ENCODE results near the gene POLN. TPM values are rescaled to one million over a fixed set of nuclear protein-coding genes. Genes with fewer than 3 reads are reported as not detected.
A peak's percentile ranks its signal among the peaks of the same experiment; 100 is the strongest.

POLN gene
- total and polyA plus RNA-seq, 2 experiments from 2014 or later: 1.8 to 4.0 TPM

DNA sequence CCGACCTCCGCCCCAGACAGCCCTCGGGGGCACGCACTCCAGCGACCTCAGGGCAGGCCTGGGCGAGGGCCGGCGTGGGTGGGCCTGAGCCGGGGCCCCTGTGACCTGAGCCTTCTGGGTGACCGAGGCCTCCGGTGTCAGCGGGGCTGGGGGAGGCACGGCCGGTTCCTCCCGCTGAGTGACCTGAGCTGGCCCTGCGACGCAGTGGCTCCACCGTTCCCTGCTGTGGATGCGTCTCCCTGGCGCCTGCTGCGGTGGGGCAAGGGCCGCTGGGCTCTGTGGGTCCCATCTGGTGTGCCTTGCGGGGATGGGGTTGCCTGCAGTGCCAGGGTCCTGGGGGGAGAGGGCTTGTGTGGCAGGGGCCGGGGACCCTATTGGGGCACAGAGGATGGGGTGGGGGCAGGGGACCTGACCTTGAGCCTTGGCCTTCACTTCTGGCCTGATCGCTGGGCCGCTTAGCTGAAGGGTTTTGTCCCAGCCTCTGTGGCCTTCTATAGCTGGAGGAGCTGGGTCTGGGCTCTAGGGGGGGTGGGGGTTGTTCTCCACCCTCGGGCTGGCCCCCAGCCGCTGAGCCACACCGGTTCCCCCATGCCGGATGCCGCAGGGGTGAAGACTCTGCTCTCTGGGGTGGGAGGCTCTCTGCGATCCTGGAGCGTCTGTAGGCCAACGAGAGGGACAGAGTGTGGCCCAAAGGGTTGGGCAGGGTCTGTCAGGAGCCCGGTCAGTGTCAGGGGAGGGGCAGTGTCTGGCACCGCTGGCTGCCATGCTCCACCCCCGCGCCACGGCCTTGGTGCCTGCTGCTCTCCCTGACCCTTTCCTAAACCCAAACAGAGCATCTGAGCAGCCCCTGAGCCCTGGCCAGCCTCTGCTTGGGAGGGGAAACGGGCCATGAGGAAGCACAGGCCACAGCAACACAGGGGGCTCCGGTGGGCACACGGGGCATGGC lies 180.5 kb downstream of the POLN start:
- no peaks in the 10 kb centered on the region for H3K9me2 ChIP-seq (ENCODE audit: insufficient read depth)
- no peak overlapping the region for H3K27ac ChIP-seq (ENCODE audit: low read depth)
- 0 out of 2 replicates have a peak, but pooled peaks cover 6% of the 10 kb centered on the region for H3F3A ChIP-seq (replicated peaks; ENCODE audit: low read depth)
- H3K4me1 Mint-ChIP-seq: peaks cover 4% of the 10 kb centered on the region; the same call in 2 of the 3 replicates
- H3K36me3 Mint-ChIP-seq (ENCODE audit: low read depth): peaks cover 3% of the 10 kb centered on the region; the same call in 1 of the 3 replicates
- H3K4me3 Mint-ChIP-seq: peak overlapping the region; percentile 43; the same call in 2 of the 3 replicates
- H3K9me3 Mint-ChIP-seq: no peaks in the 10 kb centered on the region
- H2AFZ ChIP-seq: no peak overlapping the region
- no peaks in the 10 kb centered on the region; the same call in 1 of the 2 replicates for H3K4me1 ChIP-seq (ENCODE audit: insufficient read depth)
- peak overlapping the region; percentile 78 for H3K4me2 ChIP-seq
- no peaks in the 10 kb centered on the region for H3K79me2 ChIP-seq (replicated peaks; ENCODE audit: insufficient read depth)
- peak overlapping the region; percentile 54 for H3K4me3 ChIP-seq
- TF ChIP-seq JUNB (IDR thresholded peaks at IDR 0.05; ENCODE audit: unreplicated experiment) (no peak), ZNF462 (CRISPR knock-in tag; IDR thresholded peaks at IDR 0.05) (no peak), POLR2AphosphoS5 (IDR thresholded peaks at IDR 0.05; ENCODE audit: low read depth) (no peak), EZH2phosphoT487 (IDR thresholded peaks at IDR 0.05; ENCODE audit: unreplicated experiment) (no peak), STAT1 (IDR thresholded peaks at IDR 0.05; ENCODE audit: unreplicated experiment) (no peak), NANOG (IDR thresholded peaks at IDR 0.05; ENCODE audit: borderline replicate concordance) (no peak), CTCF (conservative IDR thresholded peaks at IDR 0.05; ENCODE audit: low read depth in 2 of 2) (no peak), ZNF331 (CRISPR knock-in tag; IDR thresholded peaks at IDR 0.05; ENCODE audit: low read depth) (no peak), REST (IDR thresholded peaks at IDR 0.05; ENCODE audit: unreplicated experiment) (no peak), CREB1 (CRISPR knock-in tag; IDR thresholded peaks at IDR 0.05; ENCODE audit: low read depth) (no peak), EZH2 (IDR thresholded peaks at IDR 0.05; ENCODE audit: low read depth, unreplicated experiment) (no peak), ZNF114 (CRISPR knock-in tag; IDR thresholded peaks at IDR 0.05) (no peak)
- TF ChIP-seq, protein P1, sequence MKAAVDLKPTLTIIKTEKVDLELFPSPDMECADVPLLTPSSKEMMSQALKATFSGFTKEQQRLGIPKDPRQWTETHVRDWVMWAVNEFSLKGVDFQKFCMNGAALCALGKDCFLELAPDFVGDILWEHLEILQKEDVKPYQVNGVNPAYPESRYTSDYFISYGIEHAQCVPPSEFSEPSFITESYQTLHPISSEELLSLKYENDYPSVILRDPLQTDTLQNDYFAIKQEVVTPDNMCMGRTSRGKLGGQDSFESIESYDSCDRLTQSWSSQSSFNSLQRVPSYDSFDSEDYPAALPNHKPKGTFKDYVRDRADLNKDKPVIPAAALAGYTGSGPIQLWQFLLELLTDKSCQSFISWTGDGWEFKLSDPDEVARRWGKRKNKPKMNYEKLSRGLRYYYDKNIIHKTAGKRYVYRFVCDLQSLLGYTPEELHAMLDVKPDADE (IDR thresholded peaks at IDR 0.05): no peak
- ATAC-seq (peak; percentile 7), DNase-seq (ENCODE audit: low spot score) (no peak)
- peaks cover 47% of the 10 kb centered on the region for H3K27me3 ChIP-seq (ENCODE audit: insufficient read depth)
- H4K20me1 ChIP-seq (replicated peaks; ENCODE audit: insufficient read depth): no peaks in the 10 kb centered on the region; the same call in 1 of the 2 replicates
- H3K36me3 ChIP-seq (ENCODE audit: insufficient read depth): no peaks in the 10 kb centered on the region
- H3K27ac Mint-ChIP-seq: no peak overlapping the region
- peaks cover 37% of the 10 kb centered on the region for H3K27me3 Mint-ChIP-seq (ENCODE audit: insufficient read depth, low read depth, poor library complexity)
